Right renal pelvis (tissue), 4 donors: ENCODE results near the gene MCTP1. TPM values are rescaled to one million over a fixed set of nuclear protein-coding genes. Genes with fewer than 3 reads are reported as not detected.

Experiments
- DNase-seq, 4 donors: peaks; one replicate each; pipeline ENCODE4 v3.0.0-alpha.2; 2013; ENCODE audit warnings: low read depth in 4 of 4, low spot score in 3 of 4, missing footprints in 1 of 4
- polyA plus RNA-seq, 4 donors: library from polyadenylated mRNA; unstranded; fragments of 120-200 nt; gene quantifications; one replicate each; pipeline ENCODE4 v1.2.1, GENCODE V29; 2013; ENCODE audit not compliant: insufficient read length in 4 of 4

MCTP1 gene
- polyA plus RNA-seq, 4 donors, result 4.5 to 7.3 (median 6.1) TPM

- DNase-seq, result no peak
Observed at GRCh38 chr5:94901191-94901979, 383.5 kb downstream of the MCTP1 start.

- DNase-seq, result no peak
Observed at GRCh38 chr5:94900006-94900505, 384.8 kb downstream of the MCTP1 start.

- peak in 1 of 4 donors; percentile 24 for DNase-seq
Observed at GRCh38 chr5:94893412-94894135, 391.3 kb downstream of the MCTP1 start.

- no peak for DNase-seq
Observed at GRCh38 chr5:94891972-94892371, 392.9 kb downstream of the MCTP1 start.

- no peak for DNase-seq
Observed at GRCh38 chr5:94891565-94891964, 393.3 kb downstream of the MCTP1 start.

- no peak for DNase-seq
Observed at GRCh38 chr5:94890907-94891306, 394.0 kb downstream of the MCTP1 start.

DNA sequence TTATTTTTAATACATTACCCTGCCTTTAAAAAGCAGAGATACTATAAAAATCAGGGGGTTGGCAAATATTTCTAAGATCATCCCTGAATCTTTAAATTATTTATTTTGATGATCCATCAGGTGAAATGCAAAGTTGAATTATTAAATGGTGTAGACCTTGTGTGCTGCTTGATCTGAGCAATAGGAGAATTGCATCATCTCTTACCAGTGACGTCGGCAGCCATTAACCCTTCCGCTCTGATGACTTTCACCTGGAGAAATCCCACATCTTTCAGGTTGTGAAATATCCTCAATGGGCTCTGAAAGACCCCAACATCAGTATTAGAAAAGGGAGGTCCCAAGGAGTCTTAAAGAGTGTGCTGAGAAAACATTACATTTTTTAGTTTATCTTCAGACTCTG, 396.2 kb downstream of the MCTP1 start:
- no peak for DNase-seq

DNA sequence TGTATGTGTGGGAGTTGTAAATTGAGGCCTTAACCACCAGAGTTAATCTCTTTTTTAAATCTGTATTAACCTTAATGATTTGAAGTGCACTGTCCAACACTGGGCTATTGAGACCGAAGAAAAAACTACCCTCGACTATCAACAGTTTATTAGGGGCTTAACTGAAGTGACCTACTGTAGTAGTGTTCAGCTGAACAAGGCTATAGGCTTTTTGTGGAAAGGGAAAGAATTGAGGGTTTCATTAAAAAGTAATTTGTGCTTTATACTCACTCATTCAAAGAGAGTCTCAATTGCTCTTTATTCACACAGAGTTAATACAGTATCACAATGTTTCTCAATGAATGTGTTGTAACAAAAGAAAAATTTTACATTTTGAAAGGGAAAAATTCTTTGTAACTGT, 399.0 kb downstream of the MCTP1 start:
- DNase-seq, result no peak

- DNase-seq, result peak; percentile 38 to 74 (median 54)
Observed at GRCh38 chr5:94884311-94884710, 400.6 kb downstream of the MCTP1 start.

- DNase-seq, result no peak
Observed at GRCh38 chr5:94872526-94872925, 412.4 kb downstream of the MCTP1 start.

- no peak for DNase-seq
Observed at GRCh38 chr5:94870511-94871183, 414.2 kb downstream of the MCTP1 start.

DNA sequence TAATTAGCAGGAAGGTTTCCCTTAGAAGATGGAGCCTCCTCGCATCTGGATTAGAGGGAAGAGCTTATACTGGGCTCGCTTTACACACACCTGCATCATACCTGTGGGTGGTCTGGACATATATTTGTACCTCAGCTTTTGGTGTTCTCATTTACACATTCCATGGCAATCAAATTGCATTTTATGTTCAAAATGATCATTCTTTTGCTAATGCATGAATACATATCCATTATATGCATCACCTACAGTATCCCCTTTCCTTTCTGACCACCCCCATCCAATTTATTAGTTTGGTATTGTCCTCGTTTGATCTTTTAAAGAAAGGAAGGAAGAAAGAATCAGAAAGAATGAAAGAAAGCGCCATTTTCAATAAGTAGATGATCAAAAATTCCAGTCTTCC, 415.0 kb downstream of the MCTP1 start:
- no peak for DNase-seq

DNA sequence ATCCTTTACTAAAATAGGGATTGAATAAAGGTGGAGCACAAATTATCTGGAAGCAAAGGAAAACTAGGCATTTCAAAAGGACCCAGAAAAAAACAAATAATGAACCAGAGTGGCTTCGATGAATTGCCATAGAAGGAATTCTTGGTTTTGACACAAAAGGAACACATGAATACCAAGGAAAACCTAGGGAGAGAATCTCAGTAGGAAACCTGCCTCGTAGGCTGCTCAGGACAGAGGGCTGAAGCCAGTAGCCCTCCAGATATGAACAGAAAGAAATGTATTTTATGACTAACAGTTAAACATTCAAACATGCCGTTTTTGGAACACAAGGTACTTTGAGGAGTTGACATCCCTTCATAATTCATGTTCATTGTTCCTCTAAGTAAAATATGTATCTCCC, 420.9 kb downstream of the MCTP1 start:
- DNase-seq, result no peak

DNA sequence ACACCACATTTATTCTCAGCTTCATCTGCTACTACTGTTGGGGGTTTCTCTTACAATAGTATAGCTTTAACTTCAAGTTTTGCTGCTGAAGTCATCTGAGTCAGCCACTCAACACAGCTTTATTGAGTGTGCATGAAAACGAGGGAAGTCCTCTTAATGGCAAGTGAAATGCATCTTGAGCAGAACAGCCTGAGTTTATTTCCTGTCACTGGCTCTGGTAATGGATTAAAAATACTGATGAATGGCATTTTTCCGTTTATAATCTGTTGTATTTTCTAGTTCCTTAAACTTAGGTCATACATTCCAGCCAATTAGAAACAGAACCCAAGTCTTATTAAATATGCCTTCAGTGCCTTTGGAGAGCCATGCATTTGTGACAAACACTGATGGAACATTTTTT, 427.8 kb downstream of the MCTP1 start:
- no peak for DNase-seq

DNA sequence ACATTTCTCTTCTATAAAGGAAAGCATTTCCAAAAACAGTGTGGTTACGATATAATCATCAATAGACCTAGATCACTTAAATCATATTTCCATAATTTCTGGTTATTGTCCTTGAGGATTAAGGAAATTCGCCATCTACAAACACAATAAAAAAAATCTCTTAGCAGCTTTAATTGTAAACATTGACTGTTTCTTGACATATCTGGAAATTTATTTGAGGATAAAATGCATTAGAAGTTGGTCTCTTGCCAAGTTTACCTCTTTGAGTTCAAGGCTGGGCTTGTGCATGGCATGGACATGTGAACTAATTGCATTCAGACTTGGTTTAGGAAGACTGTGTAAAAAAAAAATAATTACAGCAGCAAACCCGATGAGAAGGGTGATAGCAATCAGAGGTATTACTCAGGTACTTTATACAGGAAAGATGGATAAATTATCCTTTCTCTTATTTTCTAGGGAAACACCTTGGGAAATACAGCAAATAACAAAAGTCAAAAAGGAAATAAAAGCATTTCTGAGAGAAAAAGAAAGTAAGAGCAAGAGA, 428.6 kb downstream of the MCTP1 start:
- DNase-seq, result no peak

DNA sequence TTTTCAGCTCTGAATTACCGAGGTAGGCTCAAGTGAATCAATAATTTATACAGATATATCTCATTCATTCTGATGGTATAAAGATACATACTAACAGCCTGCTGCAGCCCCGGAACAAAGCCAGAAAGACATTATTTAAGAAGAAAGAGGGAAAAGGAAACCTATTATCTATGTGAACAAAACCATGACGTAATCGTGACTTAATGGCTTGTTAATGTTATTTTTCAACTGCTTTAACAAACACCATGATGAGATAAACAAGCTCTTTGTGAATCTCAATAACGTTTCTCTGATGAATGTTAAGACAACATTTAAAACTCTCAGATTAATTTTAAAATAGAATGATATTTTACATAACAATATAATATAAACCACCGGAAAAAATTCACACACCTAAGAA, 429.4 kb downstream of the MCTP1 start:
- DNase-seq, result no peak

DNA sequence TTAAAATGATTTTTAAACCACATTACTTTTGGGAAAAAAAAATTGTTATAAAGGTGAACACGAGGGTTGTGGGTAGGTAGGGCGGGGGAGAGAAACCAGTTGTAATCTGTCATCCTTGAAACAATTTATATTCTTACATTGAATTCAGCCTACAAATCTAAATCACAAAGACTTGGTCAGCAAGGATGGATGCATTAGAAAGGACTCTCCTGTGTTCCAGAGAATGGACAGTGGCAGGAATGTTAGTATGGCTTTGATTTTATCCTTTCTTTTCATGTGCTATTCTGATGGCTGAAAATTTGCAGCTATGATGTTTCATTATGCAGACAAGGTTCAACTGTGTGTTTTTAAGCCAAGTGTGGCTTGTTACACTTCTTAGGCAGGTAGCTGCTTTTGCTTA, 431.8 kb downstream of the MCTP1 start:
- no peak for DNase-seq

GRCh38 chr5:94850960-94851359, 433.9 kb downstream of the MCTP1 start:
- DNase-seq, result no peak

DNA sequence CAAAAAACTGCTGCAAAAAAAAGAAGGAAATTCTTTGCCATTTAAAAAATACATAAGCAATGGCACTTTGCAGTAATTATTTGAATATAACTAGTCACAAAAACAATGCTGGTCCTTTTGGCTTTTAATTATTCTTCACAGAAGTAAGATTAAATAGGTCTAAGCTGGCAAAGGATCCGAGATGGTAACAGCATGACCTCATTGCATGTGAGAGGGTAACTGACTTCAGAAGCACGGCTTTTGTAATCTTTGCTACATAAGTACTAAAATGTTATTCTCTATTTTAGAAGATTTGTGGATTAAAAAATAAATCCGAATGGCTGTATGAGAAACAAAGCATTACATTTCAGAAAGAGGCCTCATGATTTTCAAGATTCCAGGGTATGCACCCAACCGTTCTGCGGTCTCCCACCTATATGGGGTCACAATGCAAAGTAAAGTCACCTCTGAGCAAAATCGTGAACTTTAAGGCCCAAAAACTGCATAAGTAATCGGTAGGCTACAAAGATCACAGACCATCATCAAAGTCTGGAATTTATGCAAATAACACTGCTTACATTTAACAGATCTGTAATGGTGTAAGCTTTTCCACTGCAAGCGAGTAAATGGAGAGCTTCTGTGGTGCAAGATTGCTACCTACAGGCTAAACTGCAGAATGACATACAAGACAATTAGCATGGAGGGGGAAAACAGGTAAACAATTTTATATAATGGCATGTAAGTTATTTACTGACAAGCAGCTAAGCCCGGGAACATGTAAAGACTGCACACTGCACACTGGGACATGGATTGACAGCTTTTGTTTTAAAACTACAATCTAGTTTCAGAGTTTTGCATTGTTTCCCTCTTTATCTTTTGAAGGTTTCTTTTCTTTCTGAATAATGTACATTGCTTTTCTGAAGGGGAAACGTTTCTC, 434.8 kb downstream of the MCTP1 start:
- peak; percentile 36 to 56 (median 41) for DNase-seq

GRCh38 chr5:94849324-94849723, 435.6 kb downstream of the MCTP1 start:
- no peak for DNase-seq
